HepG2 (cell line): ENCODE measurements around the gene B3GNT7. TPM values are rescaled to one million over a fixed set of nuclear protein-coding genes. Genes with fewer than 3 reads are reported as not detected.

ENCODE experiments used
- ATAC-seq: fragments of 200-7000 bp; cut with Tn5 transposase; 3 replicates; pipeline ENCODE4 v1.9.1; 2020; ENCODE audit warnings: mild to moderate bottlenecking, moderate library complexity
- BruUV-seq: library from RNA; stranded (reverse); fragments of 400-500 nt; replicated peaks from 2 replicates; lab custom pipeline; 2021; lab: Mats Ljungman, UMichigan
- CTCF ChIA-PET: fragments of 300-600 bp; formaldehyde crosslinking; extraction: SDS; loops from one replicate; lab custom pipeline; 2021; ENCODE audit warnings: low total read pairs, inconsistent platforms, low intra/inter-chr PET ratio; lab: Yijun Ruan, JAX
- POLR2A ChIA-PET: fragments of 350-600 bp; sonication (Branson Sonifier 250); formaldehyde crosslinking; loops from one replicate; lab custom pipeline; 2020; ENCODE audit warnings: antibody characterized with exemption, inconsistent platforms; lab: Yijun Ruan, JAX
- DNase-seq: peaks from one replicate; pipeline ENCODE4 v3.0.0-alpha.2; 2015; ENCODE audit warnings: low spot score
- FAIRE-seq: peaks from 3 replicates; lab custom pipeline; 2011; peaks lifted over from hg19 to GRCh38; lab: Jason Lieb, UNC
- H2AFZ ChIP-seq: one replicate; pipeline ENCODE4 v1.6.1; 2011; ENCODE audit warnings: low read length, inconsistent platforms
- H3K27ac ChIP-seq: fragments of 300-600 bp; 3 replicates; pipeline ENCODE4 v1.8.0; 2011; ENCODE audit warnings: mixed run types, mild to moderate bottlenecking, mixed read lengths, low read length, inconsistent platforms; ENCODE audit not compliant: insufficient read depth; ENCODE audit errors: extremely low read length
- H3K27me3 ChIP-seq, 2 experiments: fragments of 200-600 bp in 1 of 2; 2 replicates in 1 of 2; 3 replicates in 1 of 2; pipeline versions ENCODE4 v1.6.0 to v1.8.0; 2011; ENCODE audit warnings: low read length in 2 of 2, mild to moderate bottlenecking in 2 of 2, moderate library complexity in 2 of 2, inconsistent platforms in 1 of 2; ENCODE audit not compliant: insufficient read depth in 2 of 2, control insufficient read depth in 1 of 2
- H3K36me3 ChIP-seq, 2 experiments: fragments of 200-600 bp in 1 of 2; replicated peaks in 1 of 2; 2 replicates in 1 of 2; 3 replicates in 1 of 2; pipeline versions ENCODE4 v1.5.1 to v1.8.0; 2011; ENCODE audit warnings: low read length in 2 of 2, inconsistent platforms in 1 of 2; ENCODE audit not compliant: insufficient read depth in 2 of 2, control insufficient read depth in 1 of 2
- H3K4me1 ChIP-seq: 2 replicates; pipeline ENCODE4 v1.5.1; 2012; ENCODE audit warnings: low read length, inconsistent platforms; ENCODE audit not compliant: insufficient read depth
- H3K4me2 ChIP-seq: 2 replicates; pipeline ENCODE4 v1.6.0; 2011; ENCODE audit warnings: low read depth, low read length, inconsistent platforms
- H3K4me3 ChIP-seq, 3 experiments: fragments of 200-600 bp in 1 of 3; sonication (generic), shearing (Covaris generic) in 1 of 3; replicated peaks in 1 of 3; 2 replicates each; pipeline ENCODE4 v1.5.1; 2011 to 2016; ENCODE audit warnings: low read length in 3 of 3, inconsistent platforms in 2 of 3, low read depth in 2 of 3, mild to moderate bottlenecking in 2 of 3, control low read depth in 1 of 3, mixed read lengths in 1 of 3; ENCODE audit not compliant: insufficient read depth in 1 of 3
- H3K79me2 ChIP-seq: one replicate; pipeline ENCODE4 v1.6.1; 2011; ENCODE audit warnings: low read length, inconsistent platforms; ENCODE audit not compliant: insufficient read depth
- H3K9ac ChIP-seq: 2 replicates; pipeline ENCODE4 v1.6.0; 2011; ENCODE audit warnings: mild to moderate bottlenecking, low read depth, low read length, inconsistent platforms; ENCODE audit not compliant: insufficient read depth
- H3K9me3 ChIP-seq: 2 replicates; pipeline ENCODE4 v1.5.1; 2012; ENCODE audit warnings: mild to moderate bottlenecking, low read length
- H4K20me1 ChIP-seq: 2 replicates; pipeline ENCODE4 v1.6.0; 2011; ENCODE audit warnings: inconsistent platforms, mild to moderate bottlenecking, low read length, moderate library complexity; ENCODE audit not compliant: insufficient read depth
- FOXK2 ChIP-seq: fragments of 450-650 bp; IDR thresholded peaks from 2 replicates; pipeline ENCODE4 v1.6.1; 2016
- HDAC6 ChIP-seq: fragments of 200-600 bp; sonication (generic); IDR thresholded peaks from 2 replicates; pipeline ENCODE4 v1.7.0; 2017; ENCODE audit warnings: mild to moderate bottlenecking, antibody characterized with exemption, low read length, low read depth
- MEIS2 ChIP-seq: sonication (generic); formaldehyde crosslinking; IDR thresholded peaks from 2 replicates; pipeline ENCODE4 v1.9.0; 2021; ENCODE audit warnings: mild to moderate bottlenecking, missing genetic modification reagents
- POLR2A ChIP-seq, 2 experiments: IDR thresholded peaks; 2 replicates each; pipeline ENCODE4 v1.6.1; 2011; ENCODE audit warnings: low read depth in 2 of 2, low read length in 2 of 2, mild to moderate bottlenecking in 1 of 2, moderate library complexity in 1 of 2; ENCODE audit not compliant: insufficient read depth in 1 of 2
- RARA ChIP-seq: IDR thresholded peaks from 2 replicates; pipeline ENCODE4 v1.6.1; 2016; ENCODE audit warnings: missing genetic modification reagents, missing compliant biosample characterization
- RFXANK ChIP-seq: IDR thresholded peaks from 2 replicates; pipeline ENCODE4 v1.6.1; 2016
- SMAD3 ChIP-seq: sonication (generic); formaldehyde crosslinking; IDR thresholded peaks from 2 replicates; pipeline ENCODE4 v1.4.0; 2020; ENCODE audit warnings: missing genetic modification reagents
- ZFP82 ChIP-seq: sonication (generic); formaldehyde crosslinking; IDR thresholded peaks from 2 replicates; pipeline ENCODE4 v1.5.1; 2020; ENCODE audit warnings: mild to moderate bottlenecking, missing genetic modification reagents, borderline replicate concordance
- ZNF326 ChIP-seq: sonication (generic); formaldehyde crosslinking; IDR thresholded peaks from 2 replicates; pipeline ENCODE4 v1.4.0; 2020; ENCODE audit warnings: missing genetic modification reagents, borderline replicate concordance
- WGBS: methylation state at CpG from one replicate; pipeline ENCODE4 v1.1.6; 2017; ENCODE audit warnings: low lambda C conversion rate; 5-methylcytosine and 5-hydroxymethylcytosine counted together
- in situ Hi-C: cut with HindIII; loops from 2 replicates; pipeline ENCODE4 v1.10.0; 2017; ENCODE audit warnings: low pct_unique_long_range_greater_than_20kb; ENCODE audit not compliant: extremely low pct_ligation_motif_present
- intact Hi-C: fragments of 100-400 bp; cut with micrococcal nuclease; formaldehyde crosslinking; loops from one replicate; pipeline ENCODE4 v1.10.0; 2022; ENCODE audit not compliant: unreplicated experiment
- polyA plus RNA-seq, 8 experiments: library from polyadenylated mRNA; depleted of rRNA in 3 of 8; stranded (reverse) in 7 of 8; unstranded in 1 of 8; fragments of >200 nt; fragmentation: Illumina TruSeq in 4 of 8; extraction: Trizol in 4 of 8; gene quantifications; 2 replicates each; pipeline versions ENCODE4 v1.2.1 to v1.2.3, GENCODE V29; 2011 to 2016; ENCODE audit warnings: low read depth in 4 of 8, missing spikeins in 1 of 8, mixed read lengths in 1 of 8; ENCODE audit not compliant: insufficient read depth in 1 of 8
- total RNA-seq, 5 experiments: library from RNA; depleted of rRNA; stranded (reverse); fragments of >200 nt; fragmentation: Illumina TruSeq; extraction: Trizol; gene quantifications; 2 replicates each; pipeline ENCODE4 v1.2.3, GENCODE V29; 2016; ENCODE audit warnings: low read depth in 1 of 5
- TF ChIP-seq, protein P1 (sequence below): sonication (generic); formaldehyde crosslinking; IDR thresholded peaks from 2 replicates; pipeline ENCODE4 v1.5.1; 2020; ENCODE audit warnings: missing genetic modification reagents, mild to moderate bottlenecking, borderline replicate concordance
- TF ChIP-seq, protein P2 (sequence below): IDR thresholded peaks from 2 replicates; pipeline ENCODE4 v1.6.1; 2016; ENCODE audit warnings: control low read depth
- TF ChIP-seq, protein P3 (sequence below), 2 experiments: sonication (generic) in 1 of 2; formaldehyde crosslinking in 1 of 2; IDR thresholded peaks; 2 replicates each; pipeline versions ENCODE4 v1.6.1 to v1.9.0; 2014 to 2022; ENCODE audit warnings: antibody characterized with exemption in 1 of 2, borderline replicate concordance in 1 of 2, inconsistent platforms in 1 of 2, low read depth in 1 of 2, missing genetic modification reagents in 1 of 2

Gene B3GNT7
- total and polyA plus RNA-seq, 2 of the 13 experiments (the other 11 are each of a cell fraction or from before 2014, with no cell fraction given), result 0.04 to 0.24 TPM

DNA sequence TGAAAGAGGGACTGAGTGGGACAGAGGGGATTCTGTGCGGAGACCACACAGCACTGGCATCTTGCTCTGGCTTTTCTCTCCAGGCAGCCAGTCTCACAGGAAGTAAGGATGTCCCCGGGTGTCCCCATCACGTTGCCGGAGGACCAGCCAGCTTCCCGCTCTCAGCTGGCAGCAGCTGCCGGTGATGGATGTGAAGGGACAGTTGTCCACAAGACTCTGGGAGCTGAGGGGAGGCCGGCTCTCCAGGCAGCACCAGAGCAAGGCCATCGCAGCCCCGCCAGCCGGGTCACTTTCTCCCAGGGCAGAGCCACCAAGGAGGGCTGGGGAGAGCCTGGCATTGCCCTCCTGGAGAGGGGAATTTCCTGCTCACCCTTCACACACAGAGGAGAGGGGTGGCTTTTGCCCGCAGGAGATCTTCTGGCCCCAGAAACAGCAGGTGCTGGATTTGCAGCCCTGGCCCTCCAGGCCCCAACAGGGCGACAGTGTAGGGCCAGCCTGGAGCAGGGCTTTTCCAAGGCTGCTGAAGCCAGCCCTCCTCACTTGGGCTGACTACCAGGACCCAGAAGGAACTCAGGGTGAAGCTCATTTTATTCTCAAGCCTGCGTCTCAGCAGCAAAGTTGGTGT is 24.0 kb upstream of the B3GNT7 start (continued):
- TF ChIP-seq, protein P1, sequence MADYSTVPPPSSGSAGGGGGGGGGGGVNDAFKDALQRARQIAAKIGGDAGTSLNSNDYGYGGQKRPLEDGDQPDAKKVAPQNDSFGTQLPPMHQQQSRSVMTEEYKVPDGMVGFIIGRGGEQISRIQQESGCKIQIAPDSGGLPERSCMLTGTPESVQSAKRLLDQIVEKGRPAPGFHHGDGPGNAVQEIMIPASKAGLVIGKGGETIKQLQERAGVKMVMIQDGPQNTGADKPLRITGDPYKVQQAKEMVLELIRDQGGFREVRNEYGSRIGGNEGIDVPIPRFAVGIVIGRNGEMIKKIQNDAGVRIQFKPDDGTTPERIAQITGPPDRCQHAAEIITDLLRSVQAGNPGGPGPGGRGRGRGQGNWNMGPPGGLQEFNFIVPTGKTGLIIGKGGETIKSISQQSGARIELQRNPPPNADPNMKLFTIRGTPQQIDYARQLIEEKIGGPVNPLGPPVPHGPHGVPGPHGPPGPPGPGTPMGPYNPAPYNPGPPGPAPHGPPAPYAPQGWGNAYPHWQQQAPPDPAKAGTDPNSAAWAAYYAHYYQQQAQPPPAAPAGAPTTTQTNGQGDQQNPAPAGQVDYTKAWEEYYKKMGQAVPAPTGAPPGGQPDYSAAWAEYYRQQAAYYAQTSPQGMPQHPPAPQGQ, result no peak
- TF ChIP-seq, protein P2, sequence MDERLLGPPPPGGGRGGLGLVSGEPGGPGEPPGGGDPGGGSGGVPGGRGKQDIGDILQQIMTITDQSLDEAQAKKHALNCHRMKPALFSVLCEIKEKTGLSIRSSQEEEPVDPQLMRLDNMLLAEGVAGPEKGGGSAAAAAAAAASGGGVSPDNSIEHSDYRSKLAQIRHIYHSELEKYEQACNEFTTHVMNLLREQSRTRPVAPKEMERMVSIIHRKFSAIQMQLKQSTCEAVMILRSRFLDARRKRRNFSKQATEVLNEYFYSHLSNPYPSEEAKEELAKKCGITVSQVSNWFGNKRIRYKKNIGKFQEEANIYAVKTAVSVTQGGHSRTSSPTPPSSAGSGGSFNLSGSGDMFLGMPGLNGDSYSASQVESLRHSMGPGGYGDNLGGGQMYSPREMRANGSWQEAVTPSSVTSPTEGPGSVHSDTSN (CRISPR knock-in tag), result no peak
- no peak for TF ChIP-seq MEIS2 (CRISPR knock-in tag)
- no peak for TF ChIP-seq HDAC6
- TF ChIP-seq POLR2A (IDR thresholded peaks at IDR 0.05; ENCODE audit: insufficient read depth in 1 of 2, low read depth in 2 of 2, low read length in 2 of 2), result no peak
- TF ChIP-seq RARA (CRISPR knock-in tag), result no peak
- no peak for TF ChIP-seq ZFP82 (CRISPR knock-in tag)
- TF ChIP-seq FOXK2, result no peak
- no peak for TF ChIP-seq RFXANK (CRISPR knock-in tag)
- TF ChIP-seq, all 625 proteins: peak for 0

GRCh38 chr2:231372326-231372725 is 23.2 kb upstream of the B3GNT7 start:
- 75% methylated on average over 7 of the region's 7 CpGs for WGBS
- Histone ChIP-seq H2AFZ (no peak overlapping the region), H3K4me3 (no peak overlapping the region), H3K9me3 (no peaks in the 10 kb centered on the region), H4K20me1 (no peaks in the 10 kb centered on the region), H3K4me2 (no peak overlapping the region), H3K4me1 (no peaks in the 10 kb centered on the region), H3K27ac (no peak overlapping the region), H3K36me3 (no peaks in the 10 kb centered on the region), H3K9ac (no peak overlapping the region), H3K27me3 (no peaks in the 10 kb centered on the region), H3K79me2 (no peaks in the 10 kb centered on the region)
- FAIRE-seq (no peak), DNase-seq (no peak), ATAC-seq (no peak)
- CTCF ChIA-PET, result no interaction called here
- in situ Hi-C loops, result no loop called here
- BruUV-seq, result no TSS peak
- intact Hi-C loops, result no loop called here
- POLR2A ChIA-PET, result no interaction called here
- TF ChIP-seq ZNF326 (CRISPR knock-in tag) (no peak), SMAD3 (CRISPR knock-in tag) (no peak)
- TF ChIP-seq, protein P3, sequence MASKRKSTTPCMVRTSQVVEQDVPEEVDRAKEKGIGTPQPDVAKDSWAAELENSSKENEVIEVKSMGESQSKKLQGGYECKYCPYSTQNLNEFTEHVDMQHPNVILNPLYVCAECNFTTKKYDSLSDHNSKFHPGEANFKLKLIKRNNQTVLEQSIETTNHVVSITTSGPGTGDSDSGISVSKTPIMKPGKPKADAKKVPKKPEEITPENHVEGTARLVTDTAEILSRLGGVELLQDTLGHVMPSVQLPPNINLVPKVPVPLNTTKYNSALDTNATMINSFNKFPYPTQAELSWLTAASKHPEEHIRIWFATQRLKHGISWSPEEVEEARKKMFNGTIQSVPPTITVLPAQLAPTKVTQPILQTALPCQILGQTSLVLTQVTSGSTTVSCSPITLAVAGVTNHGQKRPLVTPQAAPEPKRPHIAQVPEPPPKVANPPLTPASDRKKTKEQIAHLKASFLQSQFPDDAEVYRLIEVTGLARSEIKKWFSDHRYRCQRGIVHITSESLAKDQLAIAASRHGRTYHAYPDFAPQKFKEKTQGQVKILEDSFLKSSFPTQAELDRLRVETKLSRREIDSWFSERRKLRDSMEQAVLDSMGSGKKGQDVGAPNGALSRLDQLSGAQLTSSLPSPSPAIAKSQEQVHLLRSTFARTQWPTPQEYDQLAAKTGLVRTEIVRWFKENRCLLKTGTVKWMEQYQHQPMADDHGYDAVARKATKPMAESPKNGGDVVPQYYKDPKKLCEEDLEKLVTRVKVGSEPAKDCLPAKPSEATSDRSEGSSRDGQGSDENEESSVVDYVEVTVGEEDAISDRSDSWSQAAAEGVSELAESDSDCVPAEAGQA (IDR thresholded peaks at IDR 0.05; ENCODE audit: low read depth), result no peak
- TF ChIP-seq, protein P3 (CRISPR knock-in tag; IDR thresholded peaks at IDR 0.05; ENCODE audit: borderline replicate concordance), result no peak
